K562 (cell line): ENCODE results near the gene CACNB1. TPM values are rescaled to one million over a fixed set of nuclear protein-coding genes. Genes with fewer than 3 reads are reported as not detected.

ENCODE experiments used
- ATAC-seq: fragments of 200-7000 bp; cut with Tn5 transposase; 3 replicates; pipeline ENCODE4 v1.9.1; 2020; ENCODE audit warnings: moderate library complexity
- BruUV-seq: library from RNA; stranded (reverse); fragments of 400-500 nt; replicated peaks from 2 replicates; lab custom pipeline; 2021; lab: Mats Ljungman, UMichigan
- CTCF ChIA-PET: fragments of 300-600 bp; formaldehyde crosslinking; extraction: SDS; loops from one replicate; lab custom pipeline; 2021; ENCODE audit warnings: low intra/inter-chr PET ratio; lab: Yijun Ruan, JAX
- POLR2A ChIA-PET: fragments of 300-600, 350-650 bp; sonication (Branson Sonifier 250); formaldehyde crosslinking; extraction: SDS; loops from one replicate; lab custom pipeline; 2021; ENCODE audit warnings: antibody characterized with exemption, inconsistent platforms; lab: Yijun Ruan, JAX
- DNase-seq, 4 experiments: peaks; one replicate each; pipeline versions ENCODE4 v3.0.0 to v3.0.0-alpha.2; 2011 to 2018; ENCODE audit warnings: low spot score in 3 of 4, mixed read lengths in 3 of 4; ENCODE audit errors: extremely low read depth in 1 of 4
- FAIRE-seq: peaks from 2 replicates; lab custom pipeline; 2011; peaks lifted over from hg19 to GRCh38; lab: Jason Lieb, UNC
- H2AFZ ChIP-seq: 2 replicates; pipeline ENCODE4 v1.6.0; 2011; ENCODE audit warnings: low read depth, low read length, control low read depth, inconsistent platforms
- H3K27ac ChIP-seq: fragments of 200-600 bp; 3 replicates; pipeline ENCODE4 v1.8.0; 2011; ENCODE audit warnings: low read depth, mild to moderate bottlenecking, control low read depth, inconsistent platforms, low read length, moderate library complexity, mixed read lengths; ENCODE audit errors: extremely low read depth
- H3K27me3 ChIP-seq, 2 experiments: fragments of 300-600 bp in 1 of 2; 2 replicates in 1 of 2; 3 replicates in 1 of 2; pipeline versions ENCODE4 v1.6.0 to v1.8.0; 2011; ENCODE audit warnings: inconsistent platforms in 2 of 2, low read length in 2 of 2, mild to moderate bottlenecking in 1 of 2, mixed read lengths in 1 of 2, moderate library complexity in 1 of 2; ENCODE audit not compliant: control insufficient read depth in 2 of 2, insufficient read depth in 2 of 2
- H3K36me3 ChIP-seq: fragments of 300-600 bp; 3 replicates; pipeline ENCODE4 v1.8.0; 2011; ENCODE audit warnings: mild to moderate bottlenecking, low read length, inconsistent platforms; ENCODE audit not compliant: control insufficient read depth, insufficient read depth
- H3K4me1 ChIP-seq, 2 experiments: fragments of 200-600 bp in 1 of 2; replicated peaks in 1 of 2; 2 replicates in 1 of 2; 3 replicates in 1 of 2; pipeline versions ENCODE4 v1.5.1 to v1.8.0; 2011; ENCODE audit warnings: inconsistent platforms in 2 of 2, low read length in 2 of 2, mild to moderate bottlenecking in 1 of 2, mixed read lengths in 1 of 2, moderate library complexity in 1 of 2; ENCODE audit not compliant: control insufficient read depth in 2 of 2, insufficient read depth in 2 of 2
- H3K4me2 ChIP-seq: 2 replicates; pipeline ENCODE4 v1.6.1; 2011; ENCODE audit warnings: low read length, control low read depth, inconsistent platforms, mixed read lengths; ENCODE audit not compliant: insufficient read depth
- H3K4me3 ChIP-seq: fragments of 200-600 bp; sonication (generic), shearing (Covaris generic); 2 replicates; pipeline ENCODE4 v1.5.1; 2016; ENCODE audit warnings: control low read depth, inconsistent platforms
- H3K79me2 ChIP-seq: fragments of 200-600 bp; 3 replicates; pipeline ENCODE4 v1.8.0; 2011; ENCODE audit warnings: low read length, inconsistent platforms; ENCODE audit not compliant: control insufficient read depth, insufficient read depth
- H3K9ac ChIP-seq, 2 experiments: 2 replicates each; pipeline versions ENCODE4 v1.6.0 to v1.6.1; 2011; ENCODE audit warnings: low read depth in 2 of 2, low read length in 2 of 2, control low read depth in 1 of 2, inconsistent platforms in 1 of 2, mild to moderate bottlenecking in 1 of 2, mixed read lengths in 1 of 2; ENCODE audit not compliant: insufficient read depth in 1 of 2
- H3K9me1 ChIP-seq: one replicate; pipeline ENCODE4 v1.6.0; 2011; ENCODE audit warnings: inconsistent platforms, mild to moderate bottlenecking, low read length, moderate library complexity; ENCODE audit not compliant: control insufficient read depth, insufficient read depth
- H3K9me3 ChIP-seq: replicated peaks from 2 replicates; pipeline ENCODE4 v1.5.1; 2011; ENCODE audit warnings: low read depth, low read length, inconsistent platforms; ENCODE audit not compliant: control insufficient read depth, insufficient read depth
- H4K20me1 ChIP-seq: replicated peaks from 2 replicates; pipeline ENCODE4 v1.6.1; 2011; ENCODE audit warnings: low read length, inconsistent platforms, mixed read lengths; ENCODE audit not compliant: control insufficient read depth, insufficient read depth
- CBX1 ChIP-seq: sonication (generic); IDR thresholded peaks from 2 replicates; pipeline ENCODE4 v1.6.1; 2016; ENCODE audit warnings: antibody characterized with exemption, low read depth, mild to moderate bottlenecking
- JUND ChIP-seq, 2 experiments: IDR thresholded peaks; 2 replicates in 1 of 2; 3 replicates in 1 of 2; pipeline ENCODE4 v1.6.1; 2011; ENCODE audit warnings: borderline replicate concordance in 2 of 2, low read depth in 2 of 2, low read length in 2 of 2, improper control_type of control experiment in 1 of 2, missing biosample characterization in 1 of 2, missing genetic modification characterization in 1 of 2, missing genetic modification reagents in 1 of 2
- PHB ChIP-seq: fragments of 250-450 bp; sonication (Bioruptor Pico); IDR thresholded peaks from 2 replicates; pipeline ENCODE4 v1.5.0; 2021
- TAF1 ChIP-seq: IDR thresholded peaks from 2 replicates; pipeline ENCODE4 v1.6.1; 2011; ENCODE audit warnings: mild to moderate bottlenecking, low read length, moderate library complexity; ENCODE audit not compliant: insufficient read depth, control insufficient read depth, severe bottlenecking; ENCODE audit errors: extremely low read depth
- WGBS: fragments of 100-300 bp; shearing (Covaris generic); methylation state at CpG from one replicate; pipeline ENCODE4 v1.1.6; 2016; ENCODE audit warnings: low coverage, mixed read lengths; ENCODE audit not compliant: insufficient coverage; ENCODE audit errors: missing lambda C conversion rate; 5-methylcytosine and 5-hydroxymethylcytosine counted together
- in situ Hi-C: fragments of 300-500 bp; cut with MboI; formaldehyde crosslinking; loops from 4 replicates; pipeline ENCODE4 v1.15.0; 2018; ENCODE audit warnings: inconsistent platforms, mixed read lengths
- intact Hi-C: fragments of 100-400 bp; cut with micrococcal nuclease; formaldehyde crosslinking; loops from 2 replicates; pipeline ENCODE4 v1.14.2; 2022
- polyA plus RNA-seq, 8 experiments: library from polyadenylated mRNA; depleted of rRNA in 4 of 8; stranded (reverse) in 5 of 8; unstranded in 3 of 8; fragments of >200 nt; fragmentation: Nextera tagmentation in 2 of 8; fragmentation: Illumina TruSeq in 1 of 8; extraction: Ambion mirVana in 2 of 8; extraction: Trizol in 1 of 8; gene quantifications; 2 replicates each; pipeline versions ENCODE4 v1.2.1 to v1.2.3, GENCODE V29; 2011 to 2014; ENCODE audit warnings: inconsistent platforms in 1 of 8, missing spikeins in 1 of 8
- total RNA-seq, 7 experiments: library from RNA; depleted of rRNA in 6 of 7; stranded (reverse); fragments of >200 nt in 6 of 7; fragmentation: Illumina TruSeq in 2 of 7; extraction: Trizol in 2 of 7; gene quantifications; 2 replicates each; pipeline versions ENCODE4 v1.2.1 to v1.2.3, GENCODE V29; 2011 to 2021; ENCODE audit warnings: low replicate concordance in 1 of 7
- TF ChIP-seq, protein P1 (sequence below), 3 experiments: fragments of 200-800 bp in 1 of 3; fragments of 250-450 bp in 1 of 3; fragments of 450-650 bp in 1 of 3; sonication (Bioruptor Pico) in 1 of 3; sonication (Bioruptor generic) in 1 of 3; formaldehyde crosslinking in 1 of 3; IDR thresholded peaks; 2 replicates each; pipeline versions ENCODE4 v1.6.1 to v1.8.0; 2016 to 2022; ENCODE audit warnings: mild to moderate bottlenecking in 2 of 3, missing genetic modification characterization in 2 of 3, missing compliant biosample characterization in 1 of 3, moderate library complexity in 1 of 3
- TF ChIP-seq, protein P2 (sequence below), 2 experiments: fragments of 450-650 bp; IDR thresholded peaks; 2 replicates each; pipeline ENCODE4 v1.6.1; 2016; ENCODE audit warnings: mild to moderate bottlenecking in 2 of 2, borderline replicate concordance in 1 of 2, low read depth in 1 of 2, moderate library complexity in 1 of 2

CACNB1 gene
- total and polyA plus RNA-seq, 9 of the 15 experiments (the other 6 are each of a cell fraction or from before 2014, with no cell fraction given), result 0.08 to 7.4 (median 3.0) TPM

DNA sequence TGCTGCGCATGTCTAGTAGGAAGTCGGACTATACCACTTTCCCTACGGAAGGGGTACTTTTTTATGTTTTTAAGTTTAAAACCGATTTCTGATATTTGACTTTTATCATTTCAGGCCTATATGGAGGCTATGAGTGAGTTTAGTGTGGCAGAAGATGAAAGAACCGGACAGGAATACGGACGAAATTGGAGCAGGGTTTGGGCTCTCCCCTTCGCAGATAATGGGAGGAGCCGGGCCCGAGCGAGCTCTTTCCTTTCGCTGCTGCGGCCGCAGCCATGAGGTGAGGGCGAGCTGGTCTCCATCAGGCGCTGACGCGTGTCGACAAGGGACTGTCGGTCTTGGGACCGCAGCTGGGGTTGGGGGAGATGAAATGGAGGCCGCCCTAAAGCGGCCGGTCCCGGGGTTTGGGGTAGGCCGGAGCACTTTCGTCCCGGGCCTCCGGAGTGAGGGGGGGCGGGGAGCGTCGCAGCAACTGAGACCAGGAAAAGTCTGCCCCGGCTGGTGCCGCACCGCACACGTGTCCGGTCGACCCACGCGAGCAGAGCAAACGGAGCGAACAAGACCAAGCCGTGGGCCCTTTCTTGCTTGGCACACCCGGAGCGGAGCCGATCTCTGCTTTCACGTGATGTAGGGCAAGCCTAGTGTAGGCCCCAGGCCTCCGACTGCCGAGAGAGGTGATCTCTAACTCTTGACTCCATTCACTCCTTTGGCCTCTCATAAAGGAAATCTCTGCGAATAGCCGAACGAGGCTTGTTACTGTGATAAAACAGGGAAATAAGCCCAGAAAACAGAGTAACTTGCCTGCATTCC, 2.8 kb upstream of the CACNB1 start, which contains the start of gene RPL19:
RPL19 (plus strand) TSS at position 214 of the 810 bp plus-strand sequence; CDS start at position 276, 62 bp downstream.
- H3K27me3 ChIP-seq, result no peaks in the 10 kb centered on the region
- H3K9me1 ChIP-seq, result no peaks in the 10 kb centered on the region
- H3K79me2 ChIP-seq, result peaks cover 48% of the 10 kb centered on the region
- H3K9me3 ChIP-seq, result no peaks in the 10 kb centered on the region
- H3K27ac ChIP-seq, result peak within 1 kb of the TSS; percentile 99
- ATAC-seq (peak; percentile 70), DNase-seq (peak in 3 of 4 experiments; percentile 82 to 91 (median 88)), FAIRE-seq (no peak)
- H3K9ac ChIP-seq, result peak within 1 kb of the TSS; percentile 98 to 99
- H3K4me2 ChIP-seq, result peak within 1 kb of the TSS; percentile 92
- H2AFZ ChIP-seq, result peak within 1 kb of the TSS; percentile 99
- intact Hi-C loops, result no loop called here
- peaks cover 12% of the 10 kb centered on the region for H4K20me1 ChIP-seq
- in situ Hi-C loops, result no loop called here
- H3K4me3 ChIP-seq, result peak within 1 kb of the TSS; percentile 73
- peaks cover 38 to 40% of the 10 kb centered on the region in 2 experiments; a peak in 4 of 5 replicates for H3K4me1 ChIP-seq
- under 1% methylated on average over 52 of the region's 52 CpGs for WGBS
- POLR2A ChIA-PET, result interaction anchor here (0.6 to 2.5 kb wide), 22 partner anchors 9 to 780 kb away, joined by 3 to 16 read pairs (median 3); partner anchors contain the start of genes CDK12, PSMD3 and STAC2
- H3K36me3 ChIP-seq, result peaks cover 46% of the 10 kb centered on the region
- CTCF ChIA-PET, result no interaction called here
- no TSS peak for BruUV-seq
- TF ChIP-seq, protein P1, sequence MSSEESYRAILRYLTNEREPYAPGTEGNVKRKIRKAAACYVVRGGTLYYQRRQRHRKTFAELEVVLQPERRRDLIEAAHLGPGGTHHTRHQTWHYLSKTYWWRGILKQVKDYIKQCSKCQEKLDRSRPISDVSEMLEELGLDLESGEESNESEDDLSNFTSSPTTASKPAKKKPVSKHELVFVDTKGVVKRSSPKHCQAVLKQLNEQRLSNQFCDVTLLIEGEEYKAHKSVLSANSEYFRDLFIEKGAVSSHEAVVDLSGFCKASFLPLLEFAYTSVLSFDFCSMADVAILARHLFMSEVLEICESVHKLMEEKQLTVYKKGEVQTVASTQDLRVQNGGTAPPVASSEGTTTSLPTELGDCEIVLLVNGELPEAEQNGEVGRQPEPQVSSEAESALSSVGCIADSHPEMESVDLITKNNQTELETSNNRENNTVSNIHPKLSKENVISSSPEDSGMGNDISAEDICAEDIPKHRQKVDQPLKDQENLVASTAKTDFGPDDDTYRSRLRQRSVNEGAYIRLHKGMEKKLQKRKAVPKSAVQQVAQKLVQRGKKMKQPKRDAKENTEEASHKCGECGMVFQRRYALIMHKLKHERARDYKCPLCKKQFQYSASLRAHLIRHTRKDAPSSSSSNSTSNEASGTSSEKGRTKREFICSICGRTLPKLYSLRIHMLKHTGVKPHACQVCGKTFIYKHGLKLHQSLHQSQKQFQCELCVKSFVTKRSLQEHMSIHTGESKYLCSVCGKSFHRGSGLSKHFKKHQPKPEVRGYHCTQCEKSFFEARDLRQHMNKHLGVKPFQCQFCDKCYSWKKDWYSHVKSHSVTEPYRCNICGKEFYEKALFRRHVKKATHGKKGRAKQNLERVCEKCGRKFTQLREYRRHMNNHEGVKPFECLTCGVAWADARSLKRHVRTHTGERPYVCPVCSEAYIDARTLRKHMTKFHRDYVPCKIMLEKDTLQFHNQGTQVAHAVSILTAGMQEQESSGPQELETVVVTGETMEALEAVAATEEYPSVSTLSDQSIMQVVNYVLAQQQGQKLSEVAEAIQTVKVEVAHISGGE (CRISPR knock-in tag; IDR thresholded peaks at IDR 0.05), result peak in 1 of 3 experiments; percentile 57; a peak in 2 of 6 replicates
- TF ChIP-seq JUND (IDR thresholded peaks at IDR 0.05; ENCODE audit: borderline replicate concordance, low read depth, low read length) (peak; percentile 99), JUND (tag; IDR thresholded peaks at IDR 0.05; ENCODE audit: borderline replicate concordance, low read depth, low read length) (no peak), PHB (CRISPR knock-in tag) (no peak), TAF1 (peak; percentile 94), CBX1 (no peak; the same call in 1 of the 2 replicates)
- TF ChIP-seq, protein P2, sequence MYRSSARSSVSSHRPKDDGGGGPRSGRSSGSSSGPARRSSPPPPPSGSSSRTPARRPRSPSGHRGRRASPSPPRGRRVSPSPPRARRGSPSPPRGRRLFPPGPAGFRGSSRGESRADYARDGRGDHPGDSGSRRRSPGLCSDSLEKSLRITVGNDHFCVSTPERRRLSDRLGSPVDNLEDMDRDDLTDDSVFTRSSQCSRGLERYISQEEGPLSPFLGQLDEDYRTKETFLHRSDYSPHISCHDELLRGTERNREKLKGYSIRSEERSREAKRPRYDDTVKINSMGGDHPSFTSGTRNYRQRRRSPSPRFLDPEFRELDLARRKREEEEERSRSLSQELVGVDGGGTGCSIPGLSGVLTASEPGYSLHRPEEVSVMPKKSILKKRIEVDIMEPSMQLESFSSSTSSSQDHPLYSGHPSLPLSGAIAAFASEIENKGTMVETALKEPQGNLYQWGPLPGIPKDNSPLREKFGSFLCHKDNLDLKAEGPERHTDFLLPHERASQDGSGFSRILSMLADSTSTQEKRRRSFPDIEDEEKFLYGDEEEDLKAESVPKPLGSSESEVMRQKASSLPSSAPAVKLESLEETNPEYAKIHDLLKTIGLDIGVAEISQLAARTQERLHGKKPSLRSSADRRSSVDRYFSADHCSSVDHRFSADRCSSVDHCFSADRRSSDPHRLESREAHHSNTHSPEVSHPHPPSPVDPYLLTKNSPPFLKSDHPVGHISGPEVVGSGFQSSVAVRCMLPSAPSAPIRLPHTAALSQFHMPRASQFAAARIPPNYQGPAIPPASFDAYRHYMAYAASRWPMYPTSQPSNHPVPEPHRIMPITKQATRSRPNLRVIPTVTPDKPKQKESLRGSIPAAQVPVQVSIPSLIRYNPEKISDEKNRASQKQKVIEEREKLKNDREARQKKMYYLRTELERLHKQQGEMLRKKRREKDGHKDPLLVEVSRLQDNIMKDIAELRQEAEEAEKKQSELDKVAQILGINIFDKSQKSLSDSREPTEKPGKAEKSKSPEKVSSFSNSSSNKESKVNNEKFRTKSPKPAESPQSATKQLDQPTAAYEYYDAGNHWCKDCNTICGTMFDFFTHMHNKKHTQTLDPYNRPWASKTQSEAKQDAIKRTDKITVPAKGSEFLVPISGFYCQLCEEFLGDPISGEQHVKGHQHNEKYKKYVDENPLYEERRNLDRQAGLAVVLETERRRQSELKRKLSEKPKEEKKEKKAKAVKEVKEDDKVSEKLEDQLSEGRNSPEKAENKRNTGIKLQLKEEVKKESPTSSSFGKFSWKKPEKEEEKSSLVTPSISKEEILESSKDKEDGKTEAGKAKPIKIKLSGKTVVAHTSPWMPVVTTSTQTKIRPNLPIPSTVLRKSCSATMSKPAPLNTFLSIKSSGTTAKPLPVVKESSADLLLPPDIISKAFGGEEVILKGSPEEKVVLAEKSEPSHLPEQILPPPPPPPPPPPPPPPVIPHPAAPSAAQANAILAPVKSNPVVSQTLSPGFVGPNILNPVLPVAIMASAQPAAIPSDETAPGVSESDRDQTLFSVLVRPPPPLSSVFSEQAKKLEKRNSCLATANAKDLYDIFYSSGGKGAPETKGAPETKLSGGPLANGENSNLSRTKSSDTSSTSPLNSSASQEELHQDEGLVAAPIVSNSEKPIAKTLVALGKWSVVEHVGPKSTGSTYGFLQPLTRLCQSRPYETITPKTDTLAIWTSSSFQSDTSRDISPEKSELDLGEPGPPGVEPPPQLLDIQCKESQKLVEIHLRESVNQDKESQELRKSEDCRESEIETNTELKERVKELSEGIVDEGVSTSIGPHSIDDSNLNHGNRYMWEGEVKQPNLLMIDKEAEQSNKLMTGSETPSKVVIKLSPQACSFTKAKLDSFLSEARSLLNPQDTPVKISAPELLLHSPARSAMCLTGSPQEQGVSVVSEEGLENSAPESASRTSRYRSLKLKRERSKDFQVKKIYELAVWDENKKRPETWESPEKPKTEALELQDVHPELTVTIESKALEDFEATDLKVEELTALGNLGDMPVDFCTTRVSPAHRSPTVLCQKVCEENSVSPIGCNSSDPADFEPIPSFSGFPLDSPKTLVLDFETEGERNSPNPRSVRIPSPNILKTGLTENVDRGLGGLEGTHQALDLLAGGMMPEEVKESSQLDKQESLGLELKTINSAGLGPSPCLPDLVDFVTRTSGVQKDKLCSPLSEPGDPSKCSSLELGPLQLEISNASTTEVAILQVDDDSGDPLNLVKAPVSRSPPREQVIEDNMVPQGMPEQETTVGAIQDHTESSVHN (IDR thresholded peaks at IDR 0.05; ENCODE audit: borderline replicate concordance in 1 of 2, low read depth in 1 of 2), result no peak
